GM12875 (cell line): ENCODE data around the gene VDR.

Experiments
- H3K4me3 ChIP-seq: one replicate; pipeline ENCODE4 v1.5.1; 2011; ENCODE audit warnings: low read depth, low read length, control low read depth
- TF ChIP-seq, protein P1 (sequence below): IDR thresholded peaks from 2 replicates; pipeline ENCODE4 v1.5.1; 2011; ENCODE audit warnings: low read depth, mild to moderate bottlenecking, control low read depth, inconsistent platforms, low read length, moderate library complexity, borderline replicate concordance; ENCODE audit not compliant: insufficient read depth

VDR gene

DNA sequence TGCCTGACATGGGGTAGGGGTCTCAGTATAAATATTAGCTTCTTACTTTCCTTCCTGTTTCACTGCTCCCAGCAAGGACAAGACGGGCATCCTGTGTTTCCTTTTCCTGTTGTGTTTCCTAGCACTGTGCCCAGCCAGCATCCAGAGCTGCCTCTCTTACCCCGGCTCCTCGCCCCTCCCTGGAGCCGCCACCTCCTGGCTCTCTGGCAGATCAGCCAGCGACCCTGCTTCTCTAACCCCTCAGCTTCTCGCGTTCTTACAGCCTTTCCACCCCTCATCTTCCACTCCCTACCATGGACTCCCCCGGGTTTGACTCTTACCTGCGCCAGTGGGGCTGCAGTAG is 102.9 kb downstream of the VDR start:
- TF ChIP-seq, protein P1, sequence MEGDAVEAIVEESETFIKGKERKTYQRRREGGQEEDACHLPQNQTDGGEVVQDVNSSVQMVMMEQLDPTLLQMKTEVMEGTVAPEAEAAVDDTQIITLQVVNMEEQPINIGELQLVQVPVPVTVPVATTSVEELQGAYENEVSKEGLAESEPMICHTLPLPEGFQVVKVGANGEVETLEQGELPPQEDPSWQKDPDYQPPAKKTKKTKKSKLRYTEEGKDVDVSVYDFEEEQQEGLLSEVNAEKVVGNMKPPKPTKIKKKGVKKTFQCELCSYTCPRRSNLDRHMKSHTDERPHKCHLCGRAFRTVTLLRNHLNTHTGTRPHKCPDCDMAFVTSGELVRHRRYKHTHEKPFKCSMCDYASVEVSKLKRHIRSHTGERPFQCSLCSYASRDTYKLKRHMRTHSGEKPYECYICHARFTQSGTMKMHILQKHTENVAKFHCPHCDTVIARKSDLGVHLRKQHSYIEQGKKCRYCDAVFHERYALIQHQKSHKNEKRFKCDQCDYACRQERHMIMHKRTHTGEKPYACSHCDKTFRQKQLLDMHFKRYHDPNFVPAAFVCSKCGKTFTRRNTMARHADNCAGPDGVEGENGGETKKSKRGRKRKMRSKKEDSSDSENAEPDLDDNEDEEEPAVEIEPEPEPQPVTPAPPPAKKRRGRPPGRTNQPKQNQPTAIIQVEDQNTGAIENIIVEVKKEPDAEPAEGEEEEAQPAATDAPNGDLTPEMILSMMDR, result no peak
- no peak overlapping the region for H3K4me3 ChIP-seq

- TF ChIP-seq, protein P1, result no peak
- no peak overlapping the region for H3K4me3 ChIP-seq
Observed at GRCh38 chr12:47801170-47801903, 103.5 kb downstream of the VDR start.

DNA sequence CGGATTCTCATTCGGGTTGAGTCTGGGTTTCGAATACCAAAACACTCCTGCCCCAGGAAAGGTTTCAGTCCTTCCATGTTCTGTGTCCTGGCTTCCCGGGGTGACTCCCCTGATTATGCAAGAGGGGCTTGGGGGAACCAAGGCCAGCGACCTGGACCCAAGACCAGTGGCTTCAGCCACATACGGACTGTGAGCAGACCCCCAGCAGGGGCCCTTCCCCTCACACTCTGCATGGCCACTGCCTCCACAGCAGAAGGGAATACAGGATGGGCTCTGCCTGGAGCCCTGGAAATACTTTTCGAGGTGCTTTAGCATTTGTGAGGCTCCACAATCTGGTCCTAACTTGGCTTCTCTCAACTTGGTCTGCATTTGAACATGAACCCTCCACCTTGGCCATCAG is 104.2 kb downstream of the VDR start:
- no peak overlapping the region for H3K4me3 ChIP-seq
- TF ChIP-seq, protein P1, result no peak

DNA sequence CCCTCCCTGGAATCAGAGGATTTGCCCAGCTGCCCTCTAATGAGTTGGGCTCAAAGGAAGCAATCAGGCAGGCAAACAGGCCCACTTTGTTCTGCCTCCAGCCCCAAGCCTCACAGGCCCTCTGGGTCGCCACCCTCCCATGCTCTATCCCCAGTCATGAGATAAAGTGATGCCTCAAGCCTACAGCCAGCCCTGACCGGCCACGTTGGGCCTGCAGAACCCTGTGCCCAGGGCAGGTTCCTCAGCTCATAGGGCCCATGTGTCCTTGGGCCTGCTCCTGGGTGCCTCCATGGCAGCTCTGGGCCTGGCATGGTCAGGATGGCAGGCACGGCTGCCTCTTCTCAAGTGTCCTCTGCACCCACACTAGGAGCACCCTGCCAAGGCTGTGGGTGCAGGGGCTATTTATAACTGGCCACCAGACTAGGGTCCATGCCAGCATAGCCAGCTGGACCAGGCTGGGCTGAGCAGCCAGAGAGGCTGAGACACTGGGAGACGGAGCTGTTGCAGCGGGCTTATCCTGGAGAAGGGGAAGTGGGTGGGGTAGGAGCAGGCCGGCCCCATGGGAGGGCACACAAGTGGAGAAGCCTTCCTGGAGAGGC is 105.3 kb downstream of the VDR start:
- TF ChIP-seq, protein P1, result no peak
- H3K4me3 ChIP-seq, result no peak overlapping the region

DNA sequence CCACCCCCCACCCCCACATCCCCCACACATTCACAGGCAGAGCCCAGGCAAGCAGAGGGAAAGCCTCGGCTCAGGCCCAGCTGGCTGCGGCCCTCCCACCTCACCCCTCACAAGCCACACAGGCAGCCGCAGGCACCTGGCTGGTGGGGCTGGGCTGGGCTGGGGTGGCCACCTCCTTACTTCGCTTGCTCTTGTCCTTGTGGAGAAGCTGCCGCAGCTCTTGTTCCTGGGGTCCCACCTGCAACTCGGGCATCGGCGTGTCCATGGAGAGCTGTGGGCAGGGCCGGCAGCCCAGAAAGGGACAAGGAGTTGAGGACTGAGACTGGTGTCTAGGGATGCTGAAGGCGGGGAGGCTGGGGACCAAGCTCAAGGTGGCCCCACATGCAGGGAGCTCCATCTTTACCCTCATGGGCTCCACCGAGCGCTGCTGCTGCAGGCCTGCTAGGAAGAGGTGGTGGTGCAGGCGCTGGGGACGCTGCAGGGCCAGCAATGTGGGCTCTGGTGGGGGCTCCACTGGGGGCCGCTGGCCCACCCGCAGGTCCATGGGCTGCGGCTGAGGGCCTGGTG is 106.3 kb downstream of the VDR start:
- TF ChIP-seq, protein P1, result no peak
- no peak overlapping the region for H3K4me3 ChIP-seq

GRCh38 chr12:47797441-47797840 is 107.4 kb downstream of the VDR start:
- TF ChIP-seq, protein P1, result peak; percentile 68
- H3K4me3 ChIP-seq, result no peak overlapping the region
